Nephron progenitor cell (in vitro differentiated cells): ENCODE results near the gene IZUMO2.

Experiments
- DNase-seq: peaks from one replicate; pipeline ENCODE4 v3.0.0; 2021
- H3K27ac Mint-ChIP-seq: 2 replicates; pipeline ENCODE4 v1.8.0; 2021; ENCODE audit warnings: mild to moderate bottlenecking, moderate library complexity, mixed read lengths
- H3K27me3 Mint-ChIP-seq: 2 replicates; pipeline ENCODE4 v1.8.0; 2021; ENCODE audit warnings: mild to moderate bottlenecking, low read depth, mixed read lengths; ENCODE audit not compliant: poor library complexity
- H3K36me3 Mint-ChIP-seq: 2 replicates; pipeline ENCODE4 v1.8.0; 2021; ENCODE audit warnings: low read depth, mixed read lengths
- H3K4me1 Mint-ChIP-seq: 2 replicates; pipeline ENCODE4 v1.8.0; 2021; ENCODE audit warnings: mixed read lengths
- H3K4me3 Mint-ChIP-seq: 2 replicates; pipeline ENCODE4 v1.8.0; 2021; ENCODE audit warnings: mild to moderate bottlenecking, moderate library complexity, mixed read lengths
- H3K9me3 Mint-ChIP-seq: 2 replicates; pipeline ENCODE4 v1.8.0; 2021; ENCODE audit warnings: mild to moderate bottlenecking, moderate library complexity, mixed read lengths
- TF ChIP-seq, protein P1 (sequence below): fragments of 200-600 bp; sonication (generic); IDR thresholded peaks from 2 replicates; pipeline ENCODE4 v1.5.0; 2021; ENCODE audit warnings: antibody characterized with exemption

Gene IZUMO2

DNA sequence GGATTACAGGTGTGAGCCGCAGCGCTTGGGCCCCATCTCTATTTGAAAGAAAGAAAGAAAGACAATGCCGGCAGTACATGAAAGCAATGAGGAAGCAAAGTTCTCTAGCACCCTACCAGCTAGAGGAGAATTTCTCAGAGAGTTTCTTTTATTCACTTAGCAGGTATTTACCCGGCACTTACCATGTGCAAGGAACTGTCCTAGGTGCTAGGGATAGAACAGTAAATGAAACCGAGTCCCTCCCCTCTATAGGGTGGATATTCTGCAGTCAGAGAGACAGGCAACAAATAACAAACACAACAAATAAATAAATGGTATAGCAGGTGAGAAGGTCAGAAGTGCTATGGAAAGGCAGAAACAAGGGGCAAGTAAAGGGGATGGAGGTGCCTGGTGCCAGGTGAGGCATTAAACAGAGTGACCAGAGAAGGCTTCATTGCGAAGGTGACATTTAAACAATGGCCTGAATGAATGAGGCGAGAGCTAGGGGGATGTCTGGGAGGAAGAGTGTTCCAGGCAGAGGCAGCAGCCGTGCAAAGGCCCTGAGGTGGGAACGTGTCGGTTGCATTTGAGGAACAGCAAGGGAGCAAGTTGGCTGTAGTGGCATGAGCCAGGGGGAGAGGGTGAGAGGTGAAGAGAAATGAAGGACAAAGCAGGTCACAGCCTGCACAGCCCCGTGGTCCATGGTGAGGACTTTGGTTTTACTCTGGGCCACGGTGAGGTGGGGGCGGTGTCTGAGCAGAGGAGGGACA lies 29.6 kb upstream of the IZUMO2 start:
- Mint-ChIP-seq H3K27ac (no peak overlapping the region), H3K9me3 (no peaks in the 10 kb centered on the region), H3K36me3 (no peaks in the 10 kb centered on the region), H3K27me3 (peaks cover 55% of the 10 kb centered on the region), H3K4me1 (no peaks in the 10 kb centered on the region), H3K4me3 (no peak overlapping the region)
- DNase-seq: no peak
- TF ChIP-seq, protein P1, sequence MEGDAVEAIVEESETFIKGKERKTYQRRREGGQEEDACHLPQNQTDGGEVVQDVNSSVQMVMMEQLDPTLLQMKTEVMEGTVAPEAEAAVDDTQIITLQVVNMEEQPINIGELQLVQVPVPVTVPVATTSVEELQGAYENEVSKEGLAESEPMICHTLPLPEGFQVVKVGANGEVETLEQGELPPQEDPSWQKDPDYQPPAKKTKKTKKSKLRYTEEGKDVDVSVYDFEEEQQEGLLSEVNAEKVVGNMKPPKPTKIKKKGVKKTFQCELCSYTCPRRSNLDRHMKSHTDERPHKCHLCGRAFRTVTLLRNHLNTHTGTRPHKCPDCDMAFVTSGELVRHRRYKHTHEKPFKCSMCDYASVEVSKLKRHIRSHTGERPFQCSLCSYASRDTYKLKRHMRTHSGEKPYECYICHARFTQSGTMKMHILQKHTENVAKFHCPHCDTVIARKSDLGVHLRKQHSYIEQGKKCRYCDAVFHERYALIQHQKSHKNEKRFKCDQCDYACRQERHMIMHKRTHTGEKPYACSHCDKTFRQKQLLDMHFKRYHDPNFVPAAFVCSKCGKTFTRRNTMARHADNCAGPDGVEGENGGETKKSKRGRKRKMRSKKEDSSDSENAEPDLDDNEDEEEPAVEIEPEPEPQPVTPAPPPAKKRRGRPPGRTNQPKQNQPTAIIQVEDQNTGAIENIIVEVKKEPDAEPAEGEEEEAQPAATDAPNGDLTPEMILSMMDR: no peak

DNA sequence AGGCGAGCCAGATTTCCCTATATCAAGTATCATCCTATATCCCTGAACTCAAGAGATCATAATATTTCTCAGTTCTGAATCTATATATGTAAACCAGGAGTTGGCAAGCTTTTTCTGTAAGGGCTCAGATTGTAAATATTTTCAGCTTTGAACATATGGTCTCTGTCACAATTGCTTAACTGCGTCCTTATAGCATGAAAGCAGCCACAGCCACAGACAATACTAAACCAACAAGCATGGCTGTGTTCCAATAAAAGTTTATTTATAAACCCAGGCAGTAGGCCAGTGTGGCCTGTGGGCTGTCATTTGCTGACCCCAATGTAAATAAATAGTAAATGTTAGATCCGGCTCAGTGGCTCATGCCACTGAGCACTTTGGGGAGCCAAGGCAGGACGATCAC lies 28.1 kb upstream of the IZUMO2 start:
- Mint-ChIP-seq H3K27ac (no peak overlapping the region), H3K4me3 (no peak overlapping the region), H3K9me3 (peaks cover 3% of the 10 kb centered on the region), H3K4me1 (no peaks in the 10 kb centered on the region), H3K27me3 (peaks cover 45% of the 10 kb centered on the region), H3K36me3 (no peaks in the 10 kb centered on the region)
- TF ChIP-seq, protein P1: no peak
- no peak for DNase-seq

DNA sequence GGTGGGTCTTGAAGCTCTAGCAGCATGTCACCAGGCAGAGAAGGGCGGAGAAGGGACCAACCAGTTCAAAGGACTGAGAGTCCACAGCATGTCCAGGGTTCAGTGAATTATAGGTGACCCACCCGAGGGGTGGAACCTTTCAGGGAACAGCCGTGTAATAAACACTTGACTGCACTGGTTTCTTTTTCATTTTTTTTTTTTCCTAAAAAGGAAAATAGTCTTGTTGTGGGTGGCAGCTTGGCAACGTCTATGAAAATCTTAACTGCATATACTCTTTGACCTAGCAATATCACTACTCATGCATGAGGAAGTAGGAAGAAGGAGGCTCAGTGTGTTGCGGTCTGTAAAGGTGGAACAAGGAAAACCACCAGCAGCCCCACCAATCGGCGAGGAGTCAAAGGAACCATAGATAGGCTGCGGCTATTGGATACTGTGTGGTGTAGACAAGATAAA lies 27.4 kb upstream of the IZUMO2 start:
- no peak for DNase-seq
- peaks cover 3% of the 10 kb centered on the region for H3K9me3 Mint-ChIP-seq
- H3K27ac Mint-ChIP-seq: no peak overlapping the region
- no peak overlapping the region for H3K4me3 Mint-ChIP-seq
- H3K4me1 Mint-ChIP-seq: no peaks in the 10 kb centered on the region
- no peaks in the 10 kb centered on the region for H3K36me3 Mint-ChIP-seq
- peaks cover 37% of the 10 kb centered on the region for H3K27me3 Mint-ChIP-seq
- TF ChIP-seq, protein P1: no peak

DNA sequence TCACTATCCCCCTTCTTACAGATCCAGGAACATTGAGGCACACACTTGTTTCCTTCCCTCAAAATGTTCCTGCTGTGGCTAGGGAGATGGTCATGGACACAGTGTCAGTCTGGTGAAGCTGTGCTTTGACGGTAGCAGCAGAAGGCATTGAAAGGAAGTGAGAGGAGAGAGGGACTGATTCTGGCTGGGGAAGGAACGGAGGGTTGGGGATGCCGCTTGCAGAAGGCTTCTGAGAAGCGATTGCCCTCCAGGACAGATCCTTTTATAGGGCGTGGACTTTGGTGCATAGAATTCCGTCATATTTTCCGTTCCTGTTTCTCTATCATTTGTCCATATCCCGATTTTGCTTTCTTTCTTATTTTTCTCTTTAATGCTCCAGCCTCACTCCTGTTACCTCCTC lies 26.2 kb upstream of the IZUMO2 start:
- no peak overlapping the region for H3K27ac Mint-ChIP-seq
- TF ChIP-seq, protein P1: no peak
- H3K4me3 Mint-ChIP-seq: no peak overlapping the region
- H3K4me1 Mint-ChIP-seq: no peaks in the 10 kb centered on the region
- peaks cover 3% of the 10 kb centered on the region for H3K9me3 Mint-ChIP-seq
- H3K36me3 Mint-ChIP-seq: no peaks in the 10 kb centered on the region
- H3K27me3 Mint-ChIP-seq: peaks cover 32% of the 10 kb centered on the region
- no peak for DNase-seq

DNA sequence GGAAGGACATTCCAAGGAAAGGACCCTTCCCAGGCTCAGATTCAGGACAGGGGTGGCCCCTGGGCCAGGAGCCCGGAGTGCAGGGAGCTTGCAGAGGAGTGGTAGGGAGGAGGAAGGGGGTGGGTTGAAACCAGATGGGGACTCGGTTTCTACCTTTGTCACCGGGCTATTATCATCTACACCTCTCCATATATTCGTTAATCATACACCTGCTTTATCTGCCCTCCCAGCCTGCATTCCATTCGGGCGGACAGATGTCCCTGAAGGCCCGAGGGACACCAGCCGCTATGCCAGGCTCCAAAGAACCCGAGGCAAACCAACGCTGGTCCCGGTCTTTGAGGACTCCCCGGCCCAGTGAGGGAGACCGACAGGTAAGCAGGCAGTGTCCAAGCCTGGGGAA lies 24.9 kb upstream of the IZUMO2 start:
- H3K4me3 Mint-ChIP-seq: no peak overlapping the region
- H3K27me3 Mint-ChIP-seq: peaks cover 27% of the 10 kb centered on the region
- H3K36me3 Mint-ChIP-seq: no peaks in the 10 kb centered on the region
- TF ChIP-seq, protein P1: no peak
- H3K27ac Mint-ChIP-seq: no peak overlapping the region
- H3K9me3 Mint-ChIP-seq: peaks cover 3% of the 10 kb centered on the region
- H3K4me1 Mint-ChIP-seq: peaks cover 5% of the 10 kb centered on the region
- DNase-seq: no peak

DNA sequence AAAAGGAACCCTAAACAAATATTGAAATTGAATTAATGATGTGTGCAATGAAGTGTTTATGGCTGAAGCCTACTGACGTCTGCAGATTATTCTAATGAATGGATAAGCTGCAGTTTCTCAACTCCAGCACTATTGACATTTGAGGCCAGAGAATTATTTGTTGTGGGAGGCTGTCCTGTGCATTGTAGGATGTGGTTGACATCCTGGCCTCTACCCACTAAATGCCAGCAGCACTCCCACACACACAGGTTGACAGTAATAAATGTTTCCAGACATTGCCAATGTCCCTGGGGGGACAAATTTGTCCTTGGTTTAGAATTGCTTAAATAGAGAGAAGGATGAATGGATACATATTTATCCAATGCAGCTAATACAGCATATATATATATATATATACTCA lies 21.1 kb upstream of the IZUMO2 start:
- TF ChIP-seq, protein P1: no peak
- peaks cover 13% of the 10 kb centered on the region for H3K27me3 Mint-ChIP-seq
- H3K9me3 Mint-ChIP-seq: peaks cover 3% of the 10 kb centered on the region
- no peak overlapping the region for H3K27ac Mint-ChIP-seq
- no peak overlapping the region for H3K4me3 Mint-ChIP-seq
- H3K4me1 Mint-ChIP-seq: peaks cover 13% of the 10 kb centered on the region
- no peaks in the 10 kb centered on the region for H3K36me3 Mint-ChIP-seq
- DNase-seq: no peak
